GM18861 (cell line): Measurements from ENCODE around the gene SAFB.
"Not testable (repeated sequence)": the region's sequence is repeated elsewhere in the genome, so short reads cannot be mapped to it uniquely, and the experiment has no call there.

Experiments used
- ATAC-seq: cut with Tn5 transposase; IDR thresholded peaks from one replicate; pipeline ENCODE4 v1.9.1; 2021; ENCODE audit not compliant: unreplicated experiment

The SAFB gene

GRCh38 chr19:5682107-5682482 is 59.2 kb downstream of the SAFB start:
- ATAC-seq, result no peak

DNA sequence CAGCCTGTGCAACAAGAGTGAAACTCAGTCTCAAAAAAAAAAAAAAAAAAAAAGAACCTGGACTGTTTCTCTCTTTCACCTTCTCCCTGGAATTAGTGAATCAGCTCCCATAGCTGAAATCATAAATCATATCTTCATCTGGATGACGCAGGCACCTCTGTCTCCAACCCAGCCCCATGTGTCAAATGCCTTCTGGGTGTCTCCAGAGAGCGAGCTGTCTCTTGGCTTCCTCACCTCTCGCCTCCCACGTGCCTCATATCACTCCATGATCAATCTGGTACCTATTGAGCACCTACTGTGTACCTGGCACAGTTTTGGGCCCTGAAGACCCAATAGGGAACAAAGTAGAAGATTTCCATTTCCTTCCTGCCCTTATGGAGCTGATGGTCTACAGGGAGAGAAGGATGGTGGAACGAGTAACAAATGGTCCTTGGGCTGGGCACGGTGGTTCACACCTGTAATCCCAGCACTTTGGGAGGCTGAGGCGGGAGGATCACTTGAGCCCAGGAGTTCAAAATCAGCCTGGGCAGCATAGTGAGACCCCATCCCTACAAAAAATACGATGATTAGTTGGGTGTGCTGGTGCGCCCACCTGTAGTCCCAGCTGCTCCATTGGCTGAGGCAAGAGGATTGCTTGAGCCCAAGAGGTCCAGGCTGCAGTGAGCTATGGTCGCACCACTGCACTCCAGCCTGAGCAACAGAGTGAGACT is 60.4 kb downstream of the SAFB start:
- ATAC-seq, result no peak

GRCh38 chr19:5684694-5685430 is 62.0 kb downstream of the SAFB start:
- ATAC-seq, result no peak

DNA sequence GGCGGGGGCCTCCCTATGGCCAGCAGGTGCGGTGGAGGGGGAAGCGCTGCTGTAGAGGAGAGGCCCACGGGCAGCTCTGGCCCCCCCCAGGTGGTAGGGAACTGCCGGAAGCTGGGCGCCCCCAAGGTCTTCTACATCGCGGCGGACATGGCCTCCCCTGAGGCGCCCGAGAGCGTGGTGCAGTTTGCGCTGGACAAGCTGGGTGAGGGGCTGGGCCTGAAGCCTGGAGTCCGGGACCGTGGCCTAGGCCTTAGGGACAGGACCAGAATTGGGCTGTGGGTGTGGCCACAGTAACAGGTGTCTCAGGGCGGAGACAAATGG is 63.4 kb downstream of the SAFB start:
- no peak for ATAC-seq

GRCh38 chr19:5686647-5687359 is 63.9 kb downstream of the SAFB start:
- ATAC-seq, result peak; percentile 35

DNA sequence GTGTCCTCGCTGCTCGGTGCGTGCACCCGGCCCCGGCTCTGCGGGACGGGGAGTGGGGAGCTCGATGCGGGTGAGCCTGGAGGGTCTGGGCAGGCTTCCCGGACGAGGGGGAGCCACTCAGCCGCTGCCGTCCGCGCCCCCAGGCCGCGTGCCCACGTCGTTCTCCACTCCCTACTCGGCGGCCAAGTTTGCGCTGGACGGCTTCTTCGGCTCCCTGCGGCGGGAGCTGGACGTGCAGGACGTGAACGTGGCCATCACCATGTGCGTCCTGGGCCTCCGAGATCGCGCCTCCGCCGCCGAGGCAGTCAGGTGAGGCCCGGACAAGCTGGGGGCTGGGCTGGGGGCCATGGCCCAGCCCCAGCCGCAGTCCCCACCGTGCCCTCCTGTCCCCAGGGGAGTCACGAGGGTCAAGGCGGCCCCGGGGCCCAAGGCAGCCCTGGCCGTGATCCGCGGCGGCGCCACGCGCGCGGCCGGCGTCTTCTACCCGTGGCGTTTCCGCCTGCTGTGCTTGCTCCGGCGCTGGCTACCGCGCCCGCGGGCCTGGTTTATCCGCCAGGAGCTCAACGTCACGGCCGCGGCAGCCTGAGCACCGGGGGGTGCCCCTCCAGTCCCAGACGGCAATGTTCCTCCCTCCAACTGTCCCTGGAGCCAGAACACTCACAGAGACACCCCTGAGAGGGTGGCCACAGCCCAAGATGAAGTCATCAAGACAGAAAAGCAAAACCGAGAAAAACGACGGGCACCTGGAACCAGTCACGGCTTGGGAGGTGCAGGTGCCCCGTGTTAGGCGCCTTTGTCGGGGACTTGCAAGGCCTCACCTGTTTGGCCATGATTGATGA is 64.7 kb downstream of the SAFB start:
- ATAC-seq, result no peak

DNA sequence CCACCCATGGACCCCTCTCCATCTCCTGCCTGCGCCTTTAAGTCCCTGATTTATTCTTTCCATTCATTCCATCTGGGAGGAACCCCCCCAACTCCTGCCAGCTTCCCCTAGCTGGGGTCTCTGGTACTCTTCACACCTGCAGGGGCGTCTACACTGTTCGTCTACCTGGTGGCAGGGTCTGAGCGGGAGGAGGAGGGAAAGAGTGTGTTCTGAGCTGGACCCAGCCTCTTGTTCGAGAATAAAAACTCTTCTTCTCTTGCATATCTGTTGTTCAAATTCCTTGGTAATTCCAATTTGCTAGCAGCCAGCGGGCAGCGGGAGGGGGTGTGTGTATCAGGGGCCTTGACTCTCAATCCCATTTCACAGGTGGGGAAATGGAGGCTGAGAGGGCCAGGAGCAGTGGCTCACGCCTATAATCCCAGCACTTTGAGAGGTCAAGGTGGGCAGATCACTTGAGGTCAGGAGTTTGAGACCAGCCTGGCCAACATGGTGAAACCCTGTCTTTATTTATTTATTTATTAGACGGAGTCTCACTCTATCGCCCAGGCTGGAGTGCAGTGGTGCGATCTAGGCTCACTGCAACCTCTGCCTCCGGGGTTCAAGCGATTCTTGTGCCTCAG is 65.5 kb downstream of the SAFB start:
- not testable (repeated sequence) for ATAC-seq

- ATAC-seq, result peak; percentile 31
Observed at GRCh38 chr19:5690125-5690954, 67.5 kb downstream of the SAFB start, which contains the start of gene RPL36. Gene RPL36 (plus strand): TSS chr19:5690295. CDS start chr19:5690508, 213 bp downstream.

- no peak for ATAC-seq
Observed at GRCh38 chr19:5690955-5691821, 68.3 kb downstream of the SAFB start.

GRCh38 chr19:5691822-5692722 is 69.2 kb downstream of the SAFB start:
- no peak for ATAC-seq

DNA sequence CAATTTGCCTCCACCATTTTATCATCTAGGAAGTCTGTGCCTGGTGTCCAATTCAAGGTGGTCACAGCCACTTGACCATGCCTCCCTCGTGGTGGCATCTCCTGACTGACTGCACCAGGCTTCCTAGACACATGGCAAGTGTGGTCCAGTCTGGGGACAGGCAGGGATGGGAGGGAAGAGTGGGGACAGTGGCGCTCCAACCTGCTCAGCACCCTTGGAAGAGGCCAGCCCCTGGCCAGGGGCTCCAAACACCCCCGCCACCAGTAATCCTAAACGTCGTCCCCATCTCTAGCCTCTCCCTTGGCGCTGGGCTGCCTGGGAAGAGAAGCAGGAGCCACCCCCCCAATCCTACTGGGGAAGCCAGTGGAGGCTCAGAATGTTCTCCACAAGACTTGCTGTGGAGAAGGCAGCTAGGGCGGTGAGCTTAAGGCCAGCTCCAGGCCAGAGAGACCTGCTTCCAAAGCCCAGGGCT is 69.9 kb downstream of the SAFB start:
- ATAC-seq, result no peak

- ATAC-seq, result no peak
Observed at GRCh38 chr19:5693195-5694166, 70.6 kb downstream of the SAFB start.

DNA sequence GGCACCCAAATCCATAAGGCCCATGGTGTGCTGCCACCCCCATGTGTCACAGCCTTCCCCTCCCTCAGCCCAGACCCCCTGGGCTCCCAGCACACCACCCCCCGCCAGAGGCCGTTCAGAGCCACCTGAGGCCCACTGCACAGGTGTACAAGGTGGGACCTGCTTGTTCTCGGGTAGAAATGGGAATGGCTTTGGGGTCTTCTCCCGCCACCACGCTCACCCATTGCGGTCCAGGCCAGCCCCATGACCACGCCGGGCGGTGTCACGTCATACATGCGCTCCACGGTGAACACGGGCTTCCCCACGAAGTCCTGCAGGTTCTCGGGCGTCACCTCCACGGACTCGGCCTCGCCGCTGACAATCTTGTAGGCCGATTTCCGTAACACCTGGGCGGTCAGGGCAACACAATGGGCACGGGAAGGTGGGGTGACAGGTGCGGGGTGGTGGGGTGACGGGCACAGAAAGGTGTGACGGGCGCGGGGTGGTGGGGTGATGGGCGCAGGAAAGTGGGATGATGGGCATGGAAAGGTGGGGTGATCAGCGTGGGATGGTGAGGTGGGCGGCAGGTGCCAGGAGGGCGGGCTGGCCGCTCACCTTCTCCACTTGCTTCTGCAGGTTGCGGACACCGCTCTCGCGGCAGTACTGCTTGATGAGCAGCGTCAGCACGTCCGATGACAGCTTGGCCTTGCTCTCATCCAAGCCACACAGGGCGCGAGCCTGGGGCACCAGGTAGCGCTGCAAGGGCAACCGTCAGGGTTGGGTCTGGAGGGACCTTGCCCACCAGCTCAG is 71.5 kb downstream of the SAFB start:
- ATAC-seq, result no peak

DNA sequence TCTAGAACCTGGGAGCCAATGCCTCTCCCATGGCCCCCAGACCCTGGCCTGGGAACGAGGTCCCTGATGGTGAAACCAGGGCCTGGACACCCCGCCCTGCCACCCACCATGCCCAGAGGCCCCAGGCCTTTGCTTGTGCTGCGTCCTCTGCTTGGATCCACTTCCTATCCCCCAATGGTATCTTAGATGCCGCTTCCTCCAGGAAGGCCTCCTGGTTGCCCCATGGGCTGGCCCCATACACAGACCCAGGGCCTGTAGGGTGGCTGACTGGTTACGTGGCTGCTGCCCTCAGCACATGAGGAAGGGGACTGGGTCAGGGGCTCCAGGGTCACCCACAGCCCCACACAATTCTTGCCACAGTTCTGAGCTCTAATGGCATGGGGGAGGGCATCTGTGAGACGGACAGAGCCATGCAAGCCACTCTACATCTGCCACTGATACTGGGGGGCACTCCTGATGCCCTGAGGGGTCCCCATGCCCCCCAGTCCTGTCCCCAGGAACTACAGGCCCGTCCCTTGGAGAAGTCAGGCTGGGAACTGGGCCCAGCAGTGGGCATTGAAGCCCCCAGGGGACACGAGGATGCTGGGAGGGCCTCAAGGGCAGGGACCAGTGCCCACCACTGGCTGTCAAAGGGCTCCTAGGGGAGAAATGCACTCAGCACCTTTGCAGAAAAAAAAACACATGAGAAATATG is 72.2 kb downstream of the SAFB start:
- no peak for ATAC-seq

DNA sequence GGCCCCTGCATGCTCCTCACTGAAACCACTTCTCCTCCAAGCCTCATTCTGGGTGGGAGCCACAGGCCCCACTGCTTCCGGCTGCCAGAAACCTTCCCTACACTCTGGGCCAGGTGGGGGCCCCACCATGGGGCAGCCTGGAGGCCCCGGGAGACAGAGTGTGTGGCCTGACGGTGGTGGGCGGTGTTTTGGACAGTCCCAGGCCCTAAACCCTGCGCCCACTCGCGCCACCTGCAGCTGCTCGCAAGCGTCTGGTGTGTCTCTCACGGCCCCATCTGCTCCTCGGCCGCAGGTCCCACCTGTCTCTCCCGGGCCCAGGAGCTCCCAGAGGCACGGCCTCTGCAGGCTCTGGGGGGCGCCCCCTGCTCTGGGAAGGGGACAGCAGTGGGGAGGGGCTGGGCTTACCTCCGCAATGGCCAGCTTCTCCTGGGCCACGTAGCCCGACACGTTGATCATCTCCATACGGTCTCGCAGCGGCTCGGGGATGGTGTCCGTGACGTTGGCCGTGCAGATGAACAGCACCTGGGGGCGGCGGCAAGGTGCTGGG is 72.8 kb downstream of the SAFB start:
- ATAC-seq, result no peak
